Measurements from ENCODE around the gene PWWP2B. TPM values are rescaled to one million over a fixed set of nuclear protein-coding genes. Genes with fewer than 3 reads are reported as not detected.
A peak's percentile ranks its signal among the peaks of the same experiment; 100 is the strongest.

The PWWP2B gene
- 19.9 TPM for total RNA-seq
- long read RNA-seq, transcript PWWP2B-201 (3 exons, 2,651 nt) = major isoform, 51 of 83 reads
- long read RNA-seq, partial matches to known transcripts = 21 of 83 reads
- long read RNA-seq, other reads (novel, unspliced or antisense) = 11 of 83 reads

DNA sequence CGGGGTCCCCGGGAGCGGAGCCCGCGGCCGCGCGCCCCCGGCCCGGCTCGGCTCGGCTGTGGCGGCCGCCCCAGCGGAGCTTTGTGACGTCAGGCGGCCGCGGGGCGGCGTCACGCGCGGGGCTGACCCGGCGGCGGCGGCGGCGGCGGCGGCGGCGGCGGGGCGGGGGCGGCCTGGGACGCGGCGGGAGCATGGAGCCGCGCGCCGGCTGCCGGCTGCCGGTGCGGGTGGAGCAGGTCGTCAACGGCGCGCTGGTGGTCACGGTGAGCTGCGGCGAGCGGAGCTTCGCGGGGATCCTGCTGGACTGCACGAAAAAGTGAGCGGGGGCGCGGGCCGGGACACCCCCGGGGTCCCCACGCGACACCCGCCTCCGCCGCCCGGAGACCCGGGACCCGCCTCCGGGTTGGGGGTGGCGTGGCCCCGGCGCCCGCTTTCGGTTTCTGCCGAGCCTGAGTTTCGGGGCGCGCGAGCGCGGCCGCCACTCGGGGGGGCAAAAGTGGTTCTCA lies at the start of gene PWWP2B:
PWWP2B (plus strand) TSS at position 165 of the 506 bp plus-strand sequence; CDS start at position 192, 27 bp downstream.
- ATAC-seq = peak; percentile 11
- intact Hi-C loops (cut with micrococcal nuclease) = no loop called here
- DNase-seq = peak; percentile 87

DNA sequence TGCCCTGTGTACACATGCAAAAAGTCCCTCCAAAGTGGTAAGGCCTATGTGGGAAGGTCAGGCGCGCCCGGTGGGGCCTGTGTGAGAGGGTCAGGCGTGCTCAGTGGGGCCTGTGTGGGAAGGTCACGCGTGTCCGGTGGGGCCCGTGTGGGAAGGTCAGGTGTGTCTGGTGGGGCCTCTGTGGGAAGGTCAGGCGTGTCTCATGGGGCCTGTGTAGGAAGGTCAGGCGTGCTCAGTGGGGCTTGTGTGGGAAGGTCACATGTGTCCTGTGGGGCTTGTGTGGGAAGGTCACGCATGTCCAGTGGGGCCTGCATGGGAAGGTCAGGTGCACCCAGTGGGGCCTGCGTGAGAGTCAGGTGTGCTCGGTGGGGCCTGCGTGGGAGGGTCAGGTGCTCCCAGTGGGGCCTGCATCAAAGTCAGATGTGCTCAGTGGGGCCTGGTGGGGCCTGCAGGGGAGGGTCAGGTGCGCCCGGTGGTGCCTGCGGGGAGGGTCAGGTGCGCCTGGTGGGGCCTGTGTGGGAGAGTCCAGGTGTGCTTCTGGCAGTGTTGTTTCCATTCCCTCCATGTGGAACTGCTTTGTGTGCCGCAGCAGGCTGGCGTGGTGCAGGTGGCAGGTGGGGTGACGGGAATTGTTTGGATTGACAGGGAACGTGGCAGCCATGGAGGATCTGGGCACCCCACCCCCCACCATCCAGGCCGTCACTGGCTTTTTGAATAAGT lies 49.6 kb upstream of the PWWP2B start:
- DNase-seq = no peak
- no peak for ATAC-seq
- intact Hi-C loops (cut with micrococcal nuclease) = no loop called here

DNA sequence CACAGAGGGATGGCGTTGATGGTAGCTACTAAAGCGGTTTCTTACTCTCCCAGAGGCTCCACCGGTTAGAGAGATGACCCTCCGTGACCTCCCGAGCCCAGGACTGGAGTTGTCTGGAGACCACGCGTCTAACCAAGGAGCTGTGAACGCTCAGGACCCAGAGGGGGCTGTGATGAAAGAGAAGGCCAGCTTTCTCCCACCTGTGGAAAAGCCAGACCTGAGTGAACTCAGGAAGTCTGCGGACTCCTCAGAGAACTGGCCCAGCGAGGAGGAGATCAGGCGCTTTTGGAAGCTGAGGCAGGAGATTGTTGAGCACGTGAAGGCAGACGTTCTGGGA lies 49.1 kb upstream of the PWWP2B start:
- intact Hi-C loops (cut with micrococcal nuclease) = no loop called here
- ATAC-seq (no peak), DNase-seq (no peak)

DNA sequence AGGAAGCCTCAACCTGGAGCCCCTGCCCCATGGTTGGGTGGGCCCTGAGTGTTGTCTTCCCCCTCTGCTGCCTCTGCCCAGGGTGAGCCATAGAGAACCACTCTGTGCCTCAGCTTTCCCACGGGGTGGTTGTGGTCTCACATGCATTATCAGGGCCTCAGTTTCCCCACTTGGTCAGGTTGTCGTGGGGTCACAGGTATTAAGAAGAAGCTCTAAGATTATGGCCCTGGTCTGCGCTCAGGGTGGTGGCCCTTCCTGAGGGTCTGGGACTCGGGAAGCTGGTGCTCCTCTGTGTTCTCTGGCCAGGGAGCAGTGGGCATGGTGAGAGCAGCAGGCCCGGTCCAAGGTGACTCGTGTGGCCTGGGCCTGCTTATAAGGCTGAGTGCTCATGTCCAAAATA lies 47.2 kb upstream of the PWWP2B start:
- no peak for DNase-seq
- ATAC-seq = no peak
- intact Hi-C loops (cut with micrococcal nuclease) = loop anchor here (5.0 kb wide), 1 partner anchor 122 kb away; no protein-coding TSS in a partner anchor

DNA sequence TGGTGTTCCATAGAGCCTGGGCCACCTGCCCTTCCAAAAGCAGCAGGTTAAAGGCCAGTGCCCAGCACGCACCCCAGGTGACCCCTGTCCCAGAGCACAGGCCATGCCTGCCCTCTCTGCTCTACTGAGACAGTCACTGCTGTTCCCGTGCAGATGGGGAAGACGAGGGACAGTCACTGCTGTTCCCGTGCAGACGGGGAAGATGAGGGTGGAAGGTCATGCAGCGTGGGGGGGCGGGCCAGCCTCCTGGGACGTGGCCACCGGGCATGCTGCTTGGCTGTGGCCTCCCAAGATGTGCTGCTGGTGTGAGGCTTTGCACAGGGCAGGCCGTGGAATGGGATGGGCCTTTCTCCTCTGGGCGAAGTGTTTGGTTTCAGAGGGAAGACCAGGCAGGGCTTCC lies 46.6 kb upstream of the PWWP2B start:
- DNase-seq (peak; percentile 17), ATAC-seq (no peak)
- intact Hi-C loops (cut with micrococcal nuclease) = loop anchor here (5.0 kb wide), 1 partner anchor 123 kb away; no protein-coding TSS in a partner anchor

DNA sequence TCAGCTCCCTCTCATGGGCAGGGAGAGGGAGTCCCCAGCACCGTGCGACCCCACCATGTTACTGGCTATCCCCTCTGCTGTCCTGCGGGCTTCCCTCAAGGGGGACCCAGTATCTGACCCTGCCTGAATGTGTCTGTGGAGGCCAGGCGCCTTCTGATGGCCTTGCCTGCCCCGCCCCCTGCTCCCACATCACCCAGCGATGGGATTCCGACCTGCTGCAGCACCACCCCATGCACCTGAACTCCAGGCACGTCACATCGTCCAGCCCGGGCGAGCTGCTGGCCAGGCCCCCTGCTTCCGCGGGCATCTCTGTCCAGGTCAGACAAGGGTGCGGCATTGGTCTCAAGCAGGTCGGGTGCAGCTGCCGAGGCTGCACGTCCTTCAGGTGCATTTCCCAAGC lies 46.1 kb upstream of the PWWP2B start:
- intact Hi-C loops (cut with micrococcal nuclease) = loop anchor here (5.0 kb wide), 1 partner anchor 124 kb away; no protein-coding TSS in a partner anchor
- ATAC-seq (no peak), DNase-seq (peak; percentile 20)

GRCh38 chr10:132351611-132352010 lies 45.4 kb upstream of the PWWP2B start:
- intact Hi-C loops (cut with micrococcal nuclease) = loop anchor here (5.0 kb wide), 1 partner anchor 124 kb away; no protein-coding TSS in a partner anchor
- DNase-seq = peak; percentile 11
- no peak for ATAC-seq

DNA sequence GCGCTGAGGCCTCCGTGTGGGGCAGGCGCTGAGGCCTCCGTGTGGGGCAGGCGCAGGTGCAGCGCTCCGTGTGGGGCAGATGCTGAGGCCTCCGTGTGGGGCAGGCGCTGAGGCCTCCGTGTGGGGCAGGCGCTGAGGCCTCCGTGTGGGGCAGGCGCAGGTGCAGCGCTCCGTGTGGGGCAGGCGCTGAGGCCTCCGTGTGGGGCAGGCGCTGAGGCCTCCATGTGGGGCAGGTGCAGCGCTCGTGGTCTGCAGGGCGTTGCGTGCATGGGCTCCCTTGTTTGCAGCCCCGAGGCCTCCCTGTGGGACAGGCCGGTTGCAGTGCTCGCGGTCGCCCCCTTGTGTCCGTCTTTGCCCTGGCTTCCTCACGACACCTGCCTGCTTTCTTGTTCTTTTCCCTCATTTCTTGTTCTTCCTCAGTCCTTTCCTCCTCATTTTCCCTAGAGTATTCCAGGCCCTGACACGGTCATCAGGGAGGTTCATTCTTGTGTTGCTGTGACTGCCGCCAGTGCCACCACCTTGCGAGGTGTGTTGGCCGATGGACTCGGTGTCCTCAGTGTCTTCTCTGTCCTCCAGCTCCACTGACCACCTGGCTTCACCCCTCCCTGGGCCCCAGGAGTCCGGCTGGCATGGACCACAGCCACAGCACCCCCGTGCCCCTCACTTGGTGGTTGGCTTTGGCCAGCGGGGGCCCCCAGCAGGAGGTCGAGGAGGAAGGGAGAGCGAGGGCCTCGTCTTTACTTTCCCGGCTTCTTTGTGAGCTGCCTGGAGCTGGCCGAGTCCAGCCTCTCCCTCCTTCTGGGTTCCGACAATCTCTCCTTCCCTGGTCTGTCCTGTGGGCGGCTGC lies 44.3 kb upstream of the PWWP2B start:
- ATAC-seq (peak; percentile 78), DNase-seq (peak; percentile 88)
- intact Hi-C loops (cut with micrococcal nuclease) = loop anchor here (5.0 kb wide), 1 partner anchor 125 kb away; no protein-coding TSS in a partner anchor

DNA sequence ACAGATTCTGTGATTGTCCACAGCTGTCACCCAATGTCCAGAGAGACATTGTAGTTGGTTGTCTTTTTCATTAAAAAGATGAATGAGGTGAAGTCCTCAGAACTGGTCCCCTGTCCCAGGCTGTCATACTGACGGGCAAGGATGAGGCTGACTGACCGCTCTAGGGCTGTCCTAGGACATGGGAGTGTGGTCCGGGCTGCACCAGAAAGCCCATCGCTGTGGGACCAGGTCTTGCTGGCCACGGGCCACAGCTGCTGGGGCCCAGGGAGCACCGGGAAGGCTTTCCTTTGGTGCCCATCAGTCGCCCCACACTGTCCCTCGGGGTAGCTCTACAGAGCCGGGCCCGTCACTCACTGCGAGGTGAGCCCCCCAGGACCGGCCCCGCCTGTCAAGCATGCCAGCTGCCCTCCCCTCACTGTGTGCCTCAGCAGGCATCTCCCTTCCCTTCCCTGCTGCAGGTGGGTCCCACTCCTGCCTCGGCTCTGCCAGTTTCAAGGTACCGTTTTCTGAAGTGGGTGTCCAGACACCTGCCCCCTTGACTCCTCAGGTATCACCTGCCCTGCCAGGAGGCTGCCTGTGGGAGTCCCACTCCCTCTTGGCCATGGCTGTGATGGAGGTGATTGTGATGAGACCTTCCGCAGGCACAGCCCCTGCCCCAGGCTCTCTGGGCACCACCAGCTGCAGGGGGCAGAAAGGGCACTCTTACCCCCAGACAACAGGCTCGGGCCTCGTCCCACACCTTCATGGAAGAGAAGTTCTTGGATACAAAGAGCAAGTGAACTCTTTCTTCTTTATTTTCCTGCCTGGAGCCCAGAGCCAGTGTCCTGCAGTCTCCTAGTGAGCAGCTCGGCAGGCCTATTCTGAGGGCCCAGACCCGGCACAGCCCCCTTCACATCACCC lies 43.3 kb upstream of the PWWP2B start:
- no peak for ATAC-seq
- intact Hi-C loops (cut with micrococcal nuclease) = loop anchor here (5.0 kb wide), 1 partner anchor 126 kb away; no protein-coding TSS in a partner anchor
- DNase-seq = peak; percentile 15

GRCh38 chr10:132354356-132355094 lies 42.5 kb upstream of the PWWP2B start:
- DNase-seq (peak; percentile 27), ATAC-seq (no peak)
- intact Hi-C loops (cut with micrococcal nuclease) = loop anchor here (5.0 kb wide), 1 partner anchor 127 kb away; no protein-coding TSS in a partner anchor

GRCh38 chr10:132355297-132355696 lies 41.7 kb upstream of the PWWP2B start:
- no peak for ATAC-seq
- intact Hi-C loops (cut with micrococcal nuclease) = no loop called here
- peak; percentile 23 for DNase-seq

GRCh38 chr10:132355754-132356153 lies 41.2 kb upstream of the PWWP2B start:
- no peak for DNase-seq
- intact Hi-C loops (cut with micrococcal nuclease) = no loop called here
- ATAC-seq = no peak

GRCh38 chr10:132356621-132357195 lies 40.3 kb upstream of the PWWP2B start:
- ATAC-seq (no peak), DNase-seq (no peak)
- intact Hi-C loops (cut with micrococcal nuclease) = no loop called here

GRCh38 chr10:132357286-132358058 lies 39.5 kb upstream of the PWWP2B start:
- DNase-seq (no peak), ATAC-seq (no peak)
- intact Hi-C loops (cut with micrococcal nuclease) = no loop called here

DNA sequence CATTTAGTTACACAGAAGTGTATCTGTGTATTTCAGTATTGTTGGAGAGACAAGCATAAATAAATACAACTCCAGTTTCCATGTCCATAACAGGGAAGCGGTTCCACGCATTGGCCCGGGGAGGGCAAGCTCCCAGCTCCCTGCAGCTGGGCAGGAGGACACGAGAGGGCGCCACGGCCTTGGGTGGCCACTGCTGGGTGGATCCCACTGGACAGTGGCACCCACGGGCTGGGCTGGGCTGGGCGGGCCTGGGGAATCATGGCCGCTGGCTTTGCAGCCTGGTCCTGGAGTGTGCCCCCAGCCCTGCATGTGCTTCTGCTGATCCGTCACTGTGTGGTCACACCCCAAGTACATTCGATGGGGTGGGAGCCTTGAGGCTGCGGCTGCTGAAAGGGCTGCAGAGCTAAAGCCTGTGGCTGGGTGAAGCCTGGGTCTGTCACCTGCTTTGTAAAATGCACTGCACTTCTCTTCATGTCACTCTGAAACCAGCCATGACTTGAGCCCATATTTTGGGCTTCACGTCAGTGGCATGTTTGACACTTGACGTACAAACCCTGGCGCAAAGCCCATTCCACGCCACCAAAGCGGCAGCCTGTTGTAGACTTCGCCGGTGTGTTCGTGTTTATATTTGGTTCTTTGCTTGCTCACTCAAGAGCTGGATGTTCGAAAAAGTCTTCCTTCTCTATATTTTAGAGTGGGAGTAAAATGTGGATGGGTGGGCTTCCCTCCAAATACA lies 37.5 kb upstream of the PWWP2B start:
- peak; percentile 87 for ATAC-seq
- peak; percentile 80 for DNase-seq
- intact Hi-C loops (cut with micrococcal nuclease) = no loop called here

DNA sequence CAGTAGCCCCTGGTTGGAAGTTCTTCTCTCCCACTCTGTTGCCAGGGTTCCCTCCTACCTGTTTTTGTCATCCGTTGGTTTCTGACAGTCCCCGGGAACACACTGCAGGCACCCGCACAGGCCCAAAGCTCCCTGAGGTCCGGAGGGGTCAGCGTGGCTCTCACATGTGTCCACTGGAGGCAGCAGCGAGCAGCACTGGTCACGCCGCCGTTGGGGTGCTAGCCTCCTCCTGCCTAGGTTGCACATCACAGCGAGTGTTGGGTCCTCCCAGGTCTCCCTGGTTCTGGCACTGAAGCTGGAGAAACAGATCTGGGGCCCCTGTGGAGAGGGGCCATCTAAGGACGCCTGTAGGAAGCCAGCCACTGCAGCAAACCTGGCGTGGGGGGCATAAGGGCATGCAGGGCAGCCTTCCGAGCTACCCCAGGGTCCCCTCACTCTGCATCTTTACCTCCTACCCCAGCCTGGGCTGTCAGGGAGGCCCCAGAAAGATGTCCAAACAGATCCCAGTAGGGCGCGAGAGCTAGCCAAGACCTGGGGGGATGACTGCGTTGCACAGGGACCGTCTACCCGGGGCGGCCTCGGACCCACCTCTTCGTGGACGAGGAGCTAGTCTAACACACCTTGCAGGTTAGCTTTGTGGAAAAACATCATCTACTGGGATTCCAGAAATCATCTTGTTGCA lies 36.1 kb upstream of the PWWP2B start:
- peak; percentile 39 for ATAC-seq
- intact Hi-C loops (cut with micrococcal nuclease) = no loop called here
- peak; percentile 54 for DNase-seq
